Endothelial cell of umbilical vein (primary cell): Measurements from ENCODE around the gene NRDC. TPM values are rescaled to one million over a fixed set of nuclear protein-coding genes. Genes with fewer than 3 reads are reported as not detected.
A peak's percentile ranks its signal among the peaks of the same experiment; 100 is the strongest.

ENCODE experiments used
- BruUV-seq: library from RNA; stranded (reverse); fragments of 400-500 nt; replicated peaks from 2 replicates; lab custom pipeline; 2021; lab: Mats Ljungman, UMichigan
- CTCF ChIA-PET: fragments of 300-600, 350-600 bp; sonication (Branson Sonifier 250); formaldehyde crosslinking; loops from one replicate; lab custom pipeline; 2021; ENCODE audit warnings: antibody characterized with exemption, inconsistent platforms; lab: Charles Lee
- POLR2A ChIA-PET: fragments of 300-600, 350-600 bp; sonication (Branson Sonifier 250); formaldehyde crosslinking; loops from one replicate; lab custom pipeline; 2021; ENCODE audit warnings: antibody characterized with exemption, inconsistent platforms; lab: Charles Lee
- DNase-seq: peaks from one replicate; pipeline ENCODE4 v3.0.0-alpha.2; 2011; ENCODE audit warnings: low read depth, low spot score
- FAIRE-seq: peaks from 2 replicates; lab custom pipeline; 2011; peaks lifted over from hg19 to GRCh38; lab: Jason Lieb, UNC
- H2AFZ ChIP-seq: 2 replicates; pipeline ENCODE4 v1.6.0; 2012; ENCODE audit warnings: low read depth, low read length, control low read depth, inconsistent platforms
- H3K27ac ChIP-seq: 2 replicates; pipeline ENCODE4 v1.5.1; 2011; ENCODE audit warnings: low read depth, mild to moderate bottlenecking, control low read depth, low read length, moderate library complexity; ENCODE audit not compliant: insufficient read depth
- H3K27me3 ChIP-seq, 2 experiments: 2 replicates each; pipeline versions ENCODE4 v1.6.0 to v1.6.1; 2011; ENCODE audit warnings: low read length in 2 of 2, mixed read lengths in 1 of 2; ENCODE audit not compliant: control insufficient read depth in 2 of 2, insufficient read depth in 2 of 2
- H3K36me3 ChIP-seq, 2 experiments: 2 replicates in 1 of 2; 3 replicates in 1 of 2; pipeline ENCODE4 v1.5.1; 2011; ENCODE audit warnings: low read length in 2 of 2, mild to moderate bottlenecking in 1 of 2, moderate library complexity in 1 of 2; ENCODE audit not compliant: control insufficient read depth in 2 of 2, insufficient read depth in 2 of 2; ENCODE audit errors: extremely low read depth in 1 of 2
- H3K4me1 ChIP-seq: 3 replicates; pipeline ENCODE4 v1.5.1; 2011; ENCODE audit warnings: mild to moderate bottlenecking, low read length; ENCODE audit not compliant: control insufficient read depth, insufficient read depth; ENCODE audit errors: extremely low read depth
- H3K4me2 ChIP-seq: 2 replicates; pipeline ENCODE4 v1.6.1; 2011; ENCODE audit warnings: low read length, control low read depth, mixed read lengths; ENCODE audit not compliant: insufficient read depth
- H3K4me3 ChIP-seq, 3 experiments: fragments of 200-600 bp in 1 of 3; sonication (generic), shearing (Covaris generic) in 1 of 3; replicated peaks in 1 of 3; 2 replicates each; pipeline ENCODE4 v1.5.1; 2011 to 2016; ENCODE audit warnings: control low read depth in 3 of 3, low read length in 3 of 3, mild to moderate bottlenecking in 2 of 3, inconsistent platforms in 1 of 3, low read depth in 1 of 3, moderate library complexity in 1 of 3; ENCODE audit not compliant: insufficient read depth in 1 of 3
- H3K79me2 ChIP-seq: 2 replicates; pipeline ENCODE4 v1.6.0; 2012; ENCODE audit warnings: low read length, inconsistent platforms; ENCODE audit not compliant: control insufficient read depth, insufficient read depth
- H3K9ac ChIP-seq: replicated peaks from 2 replicates; pipeline ENCODE3; 2011; ENCODE audit warnings: low read length, control low read depth; ENCODE audit not compliant: insufficient read depth; ENCODE audit errors: extremely low read depth
- H3K9me1 ChIP-seq: replicated peaks from 3 replicates; pipeline ENCODE4 v1.6.0; 2011; ENCODE audit warnings: mild to moderate bottlenecking, low read length; ENCODE audit not compliant: control insufficient read depth, insufficient read depth; ENCODE audit errors: extremely low read depth
- H3K9me3 ChIP-seq: replicated peaks from 2 replicates; pipeline ENCODE4 v1.5.1; 2012; ENCODE audit warnings: low read length, inconsistent platforms; ENCODE audit not compliant: control insufficient read depth, insufficient read depth
- H4K20me1 ChIP-seq: replicated peaks from 2 replicates; pipeline ENCODE3; 2011; ENCODE audit warnings: mild to moderate bottlenecking, low read length; ENCODE audit not compliant: control insufficient read depth, insufficient read depth; ENCODE audit errors: extremely low read depth
- CTCF ChIP-seq, 2 donors: IDR thresholded peaks; 1 replicate in 1 of 2; 2 replicates in 1 of 2; pipeline ENCODE4 v1.5.1; 2011; ENCODE audit warnings: low read length in 2 of 2, mild to moderate bottlenecking in 2 of 2, moderate library complexity in 2 of 2, control low read depth in 1 of 2, inconsistent platforms in 1 of 2, low read depth in 1 of 2; ENCODE audit not compliant: insufficient read depth in 1 of 2; ENCODE audit errors: extremely low read depth in 1 of 2
- EZH2 ChIP-seq: IDR thresholded peaks from 2 replicates; pipeline ENCODE4 v1.6.1; 2012; ENCODE audit warnings: borderline replicate concordance, low read depth, mild to moderate bottlenecking, moderate library complexity, low read length, inconsistent platforms; ENCODE audit not compliant: severe bottlenecking
- FOS ChIP-seq: IDR thresholded peaks from 2 replicates; pipeline ENCODE4 v1.6.1; 2011; ENCODE audit warnings: mild to moderate bottlenecking, low read length, moderate library complexity, borderline replicate concordance; ENCODE audit not compliant: insufficient read depth
- GATA2 ChIP-seq: IDR thresholded peaks from 2 replicates; pipeline ENCODE4 v1.7.0; 2011; ENCODE audit warnings: low read depth, mild to moderate bottlenecking, moderate library complexity, mixed read lengths, low read length; ENCODE audit not compliant: insufficient read length, insufficient read depth
- JUN ChIP-seq: IDR thresholded peaks from 2 replicates; pipeline ENCODE4 v1.6.1; 2011; ENCODE audit warnings: borderline replicate concordance, low read depth; ENCODE audit not compliant: insufficient read length, insufficient read depth
- MYC ChIP-seq: IDR thresholded peaks from one replicate; pipeline ENCODE4 v1.6.1; 2011; ENCODE audit warnings: mild to moderate bottlenecking, low read depth, low read length
- POLR2A ChIP-seq: IDR thresholded peaks from 2 replicates; pipeline ENCODE4 v1.6.1; 2012; ENCODE audit warnings: low read depth, mild to moderate bottlenecking, control low read depth, low read length
- POLR2AphosphoS5 ChIP-seq: IDR thresholded peaks from 2 replicates; pipeline ENCODE4 v1.6.1; 2012; ENCODE audit warnings: low read depth, mild to moderate bottlenecking, control low read depth, low read length, moderate library complexity; ENCODE audit not compliant: insufficient read depth
- dilution Hi-C: fragments of 300-500 bp; cut with MboI; formaldehyde crosslinking; loops from one replicate; pipeline ENCODE4 v1.15.0; 2019; ENCODE audit warnings: low sequenced_read_pairs; ENCODE audit not compliant: extremely low pct_ligation_motif_present
- intact Hi-C: fragments of 100-400 bp; cut with micrococcal nuclease; formaldehyde crosslinking; loops from one replicate; pipeline ENCODE4 v1.10.0; 2022
- polyA plus RNA-seq, 4 experiments: library from polyadenylated mRNA; depleted of rRNA in 3 of 4; stranded (reverse) in 3 of 4; unstranded in 1 of 4; fragments of >200 nt; gene quantifications; 2 replicates each; pipeline versions ENCODE4 v1.2.1 to v1.2.3, GENCODE V29; 2011 to 2012; ENCODE audit warnings: missing spikeins in 1 of 4
- total RNA-seq: library from RNA; stranded (reverse); gene quantifications from 2 replicates; pipeline ENCODE4 v1.2.3, GENCODE V29; 2021
- TF ChIP-seq, protein P1 (sequence below): IDR thresholded peaks from 2 replicates; pipeline ENCODE4 v1.6.1; 2011; ENCODE audit not compliant: insufficient read depth, insufficient read length

Gene NRDC
- total and polyA plus RNA-seq, 2 donors (not counting 3 experiments of a cell fraction or from before 2014, with no cell fraction given) = 41.8 to 146 TPM

- BruUV-seq = no TSS peak
- dilution Hi-C loops = no loop called here
- FAIRE-seq (peak; percentile 12), DNase-seq (no peak)
- H3K9me3 ChIP-seq = no peaks in the 10 kb centered on the region
- H2AFZ ChIP-seq = no peak overlapping the region
- ChIA-PET POLR2A (no interaction called here), CTCF (no interaction called here)
- H3K4me3 ChIP-seq = no peak overlapping the region
- intact Hi-C loops = no loop called here
- H4K20me1 ChIP-seq = peaks cover 2% of the 10 kb centered on the region
- H3K79me2 ChIP-seq = peaks cover 25% of the 10 kb centered on the region
- no peak for TF ChIP-seq JUN
- no peak for TF ChIP-seq POLR2A
- no peak for TF ChIP-seq EZH2
- TF ChIP-seq CTCF (IDR thresholded peaks at IDR 0.05; ENCODE audit: extremely low read depth in 1 of 2, insufficient read depth in 1 of 2, low read depth in 1 of 2, low read length in 2 of 2) = no peak
- TF ChIP-seq MYC = no peak
- TF ChIP-seq FOS = no peak
- TF ChIP-seq POLR2AphosphoS5 = no peak
- TF ChIP-seq, protein P1, sequence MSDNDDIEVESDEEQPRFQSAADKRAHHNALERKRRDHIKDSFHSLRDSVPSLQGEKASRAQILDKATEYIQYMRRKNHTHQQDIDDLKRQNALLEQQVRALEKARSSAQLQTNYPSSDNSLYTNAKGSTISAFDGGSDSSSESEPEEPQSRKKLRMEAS = no peak
- TF ChIP-seq GATA2 = no peak
- H3K9ac ChIP-seq = no peak overlapping the region
- H3K36me3 ChIP-seq = no peaks in the 10 kb centered on the region
- H3K27me3 ChIP-seq = no peaks in the 10 kb centered on the region
- no peak overlapping the region for H3K27ac ChIP-seq
- H3K9me1 ChIP-seq = no peaks in the 10 kb centered on the region
- H3K4me2 ChIP-seq = no peak overlapping the region
- H3K4me1 ChIP-seq = no peaks in the 10 kb centered on the region
Measured at GRCh38 chr1:51856745-51857144, 21.8 kb downstream of the NRDC start.
